A549 (cell line): ENCODE measurements around the gene PIK3CB.

Experiments
- POLR2A ChIP-seq: IDR thresholded peaks from 2 replicates; pipeline ENCODE4 v1.6.1; 2012; ENCODE audit warnings: mild to moderate bottlenecking, low read length
- TF ChIP-seq, protein P1 (sequence below): fragments of >200 bp; sonication (Bioruptor Twin); formaldehyde crosslinking; IDR thresholded peaks from 3 replicates; pipeline ENCODE4 v1.5.1; 2016

DNA sequence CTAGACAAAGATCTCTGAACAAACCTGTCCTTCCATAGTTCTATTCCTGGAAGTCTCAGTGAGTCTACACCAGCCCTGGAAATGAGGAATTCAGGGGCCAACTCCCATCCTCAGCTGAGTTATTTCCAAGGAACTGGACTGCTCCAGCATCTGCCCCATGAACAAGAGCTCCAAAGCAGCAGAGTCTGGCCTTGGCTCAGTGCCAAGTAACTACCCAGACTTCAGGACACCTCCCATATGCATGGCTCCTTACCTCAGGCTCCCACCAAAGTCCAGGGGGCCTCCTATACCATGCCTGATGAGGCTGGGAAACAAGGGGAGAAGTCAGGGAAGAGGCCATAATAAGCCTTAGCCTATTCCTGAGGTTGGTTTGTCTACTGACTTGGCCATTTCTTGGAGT, 181.2 kb downstream of the PIK3CB start:
- TF ChIP-seq, protein P1, sequence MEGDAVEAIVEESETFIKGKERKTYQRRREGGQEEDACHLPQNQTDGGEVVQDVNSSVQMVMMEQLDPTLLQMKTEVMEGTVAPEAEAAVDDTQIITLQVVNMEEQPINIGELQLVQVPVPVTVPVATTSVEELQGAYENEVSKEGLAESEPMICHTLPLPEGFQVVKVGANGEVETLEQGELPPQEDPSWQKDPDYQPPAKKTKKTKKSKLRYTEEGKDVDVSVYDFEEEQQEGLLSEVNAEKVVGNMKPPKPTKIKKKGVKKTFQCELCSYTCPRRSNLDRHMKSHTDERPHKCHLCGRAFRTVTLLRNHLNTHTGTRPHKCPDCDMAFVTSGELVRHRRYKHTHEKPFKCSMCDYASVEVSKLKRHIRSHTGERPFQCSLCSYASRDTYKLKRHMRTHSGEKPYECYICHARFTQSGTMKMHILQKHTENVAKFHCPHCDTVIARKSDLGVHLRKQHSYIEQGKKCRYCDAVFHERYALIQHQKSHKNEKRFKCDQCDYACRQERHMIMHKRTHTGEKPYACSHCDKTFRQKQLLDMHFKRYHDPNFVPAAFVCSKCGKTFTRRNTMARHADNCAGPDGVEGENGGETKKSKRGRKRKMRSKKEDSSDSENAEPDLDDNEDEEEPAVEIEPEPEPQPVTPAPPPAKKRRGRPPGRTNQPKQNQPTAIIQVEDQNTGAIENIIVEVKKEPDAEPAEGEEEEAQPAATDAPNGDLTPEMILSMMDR, result no peak
- TF ChIP-seq POLR2A, result no peak
